Islet of Langerhans (tissue), 1 donor: Measurements from ENCODE around the gene BMPER.

Experiments
- FAIRE-seq: peaks from one replicate; lab custom pipeline; 2011; peaks lifted over from hg19 to GRCh38; lab: Jason Lieb, UNC

The BMPER gene

DNA sequence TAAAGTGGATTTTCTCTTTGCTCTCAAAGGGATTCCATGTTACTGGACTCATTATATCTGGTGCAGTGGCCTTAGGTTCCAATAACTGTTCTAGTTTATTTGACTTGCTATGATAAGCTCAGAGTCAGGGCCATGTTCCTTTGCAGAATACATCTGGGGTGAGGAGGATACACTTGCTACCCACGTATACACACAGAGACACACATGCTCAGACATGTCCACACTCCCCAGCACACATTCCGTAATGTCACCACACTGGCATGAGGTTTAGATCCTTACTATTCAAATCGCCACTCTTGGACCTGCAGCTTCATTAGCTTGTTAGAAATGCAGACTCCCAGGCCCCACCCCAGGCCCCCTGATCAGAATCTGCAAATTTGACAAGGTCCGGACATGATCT, 195.3 kb downstream of the BMPER start:
- no peak for FAIRE-seq

DNA sequence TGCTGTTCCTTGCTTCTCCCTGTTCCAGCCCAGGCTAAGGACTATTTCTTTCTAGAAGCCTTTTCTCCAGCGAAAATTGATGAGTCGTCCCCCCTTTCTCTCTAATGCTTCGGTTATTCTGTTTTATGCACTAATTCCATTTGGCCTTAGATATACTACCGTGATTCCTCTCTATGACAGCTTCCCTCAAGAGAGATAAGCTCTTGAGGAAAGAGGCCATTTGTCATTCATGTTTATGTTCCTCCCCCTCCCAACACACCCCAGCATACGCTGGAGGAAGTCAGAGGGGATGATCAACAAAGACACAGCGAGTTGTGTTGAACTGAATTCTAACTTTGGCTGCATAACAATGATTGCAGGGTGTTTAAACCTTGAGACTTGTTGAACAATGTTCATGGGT, 198.8 kb downstream of the BMPER start:
- FAIRE-seq = no peak

DNA sequence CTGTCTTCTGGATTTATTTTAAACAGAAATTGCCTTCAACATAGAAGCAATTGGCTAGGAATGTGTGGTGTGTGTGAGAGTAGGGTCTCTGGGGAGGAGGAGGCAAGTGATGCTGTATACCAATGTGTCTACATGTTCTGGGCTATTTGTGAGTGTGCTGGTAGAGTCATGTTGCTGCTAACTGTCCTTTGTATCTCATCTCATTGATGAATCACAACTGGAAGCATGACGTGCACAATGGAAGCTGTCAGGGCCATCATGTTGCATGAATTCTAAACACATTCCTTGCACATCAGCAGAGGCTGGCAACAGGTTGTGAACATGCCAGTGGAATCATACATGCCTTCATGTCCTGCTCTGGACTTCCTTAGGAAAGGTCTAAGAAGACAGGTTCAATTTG, 199.7 kb downstream of the BMPER start:
- FAIRE-seq = no peak

DNA sequence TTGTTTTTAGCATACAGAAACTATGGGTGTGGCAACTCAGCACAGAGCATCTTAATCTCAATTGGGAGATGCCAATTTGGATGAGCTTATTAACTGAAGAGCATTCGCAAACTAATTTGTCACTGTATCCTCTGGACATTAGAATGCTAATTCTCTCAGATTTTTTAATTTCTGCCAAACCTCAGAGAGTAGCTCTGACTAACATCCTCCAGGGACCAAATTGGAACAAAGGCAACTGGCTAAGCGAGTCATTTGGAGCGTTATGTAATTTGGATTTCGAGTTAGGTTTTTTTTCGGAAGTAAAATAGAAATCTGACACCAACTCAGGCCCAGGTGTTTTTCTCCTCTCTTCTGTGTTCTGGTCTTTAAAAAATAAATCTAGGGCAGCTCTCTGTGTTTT, 201.9 kb downstream of the BMPER start:
- no peak for FAIRE-seq

DNA sequence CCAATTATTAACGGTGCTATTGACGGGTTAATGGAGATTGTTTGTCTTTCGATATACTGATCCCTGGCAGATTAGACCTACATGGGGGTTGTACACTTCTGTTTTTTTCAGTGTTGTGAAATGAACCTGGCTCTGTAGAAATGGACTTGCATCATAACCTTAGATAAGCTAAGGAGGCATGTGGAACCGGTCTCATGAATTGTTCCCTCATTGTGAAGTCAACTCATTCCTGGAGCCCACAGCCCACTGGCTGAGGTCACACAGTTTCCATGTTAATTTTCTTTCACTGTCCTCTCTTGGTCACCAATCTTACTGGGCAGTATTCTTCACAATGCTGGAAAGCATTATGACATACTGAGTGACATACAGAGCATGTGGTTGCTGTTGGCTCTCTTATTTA, 202.8 kb downstream of the BMPER start:
- no peak for FAIRE-seq

DNA sequence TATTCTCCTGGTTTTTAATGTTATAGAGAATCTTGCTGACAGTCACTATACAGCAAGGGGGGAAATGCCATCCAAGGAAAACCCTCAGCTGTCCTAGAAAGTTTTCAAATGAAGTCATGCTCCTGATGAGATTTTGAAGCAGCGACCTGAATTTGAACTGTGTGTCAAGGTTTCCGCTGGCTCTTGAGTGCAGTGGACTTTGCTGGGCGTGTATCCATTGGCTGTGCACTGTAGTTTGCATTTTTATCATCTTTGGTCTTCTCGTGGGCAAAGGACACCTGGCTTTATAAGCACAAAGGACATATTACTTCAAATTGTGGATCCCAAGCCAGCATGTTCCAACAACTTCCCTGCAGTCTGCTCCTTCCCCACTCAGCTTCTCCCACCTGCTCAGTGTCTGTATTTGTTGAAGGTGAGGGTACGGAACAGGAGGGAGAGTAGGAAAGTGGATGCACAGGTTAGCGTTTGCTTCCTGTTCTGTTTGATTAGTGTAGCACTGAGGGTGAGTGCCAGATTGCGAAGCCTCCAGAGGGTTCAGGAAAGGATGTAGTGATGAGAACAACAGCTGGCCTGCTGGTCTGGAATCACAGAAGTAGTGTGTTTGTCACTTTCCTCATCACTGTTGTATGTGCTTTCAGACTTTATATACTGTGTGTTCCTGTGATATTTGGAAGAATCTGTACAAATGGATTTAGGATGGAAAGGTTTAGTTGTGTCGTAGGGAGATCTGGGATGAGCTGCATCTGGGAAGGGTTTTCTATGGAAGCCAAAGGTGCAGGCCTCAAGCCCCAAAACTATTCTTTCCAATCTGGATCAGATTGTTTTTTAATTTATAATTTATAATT, 204.8 kb downstream of the BMPER start:
- FAIRE-seq = no peak

DNA sequence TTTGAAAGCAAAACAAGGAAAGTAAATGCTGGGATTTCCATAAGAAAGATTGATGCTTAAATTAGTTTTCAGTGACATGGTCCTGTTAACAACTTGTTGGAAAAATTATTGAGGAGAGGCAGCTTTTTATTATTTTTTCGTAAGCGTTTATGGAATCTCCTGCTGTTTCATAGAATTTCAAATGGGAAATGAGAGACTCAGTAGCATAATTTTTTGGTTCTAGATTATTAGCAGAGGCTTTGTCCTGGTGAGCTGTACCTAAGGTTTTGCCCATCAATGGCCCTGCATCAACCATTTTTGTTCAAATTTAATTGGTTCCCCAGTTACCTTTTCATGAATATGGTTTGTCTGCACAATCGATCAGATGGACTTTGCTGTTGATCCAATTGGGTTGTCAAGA, 205.7 kb downstream of the BMPER start:
- FAIRE-seq = no peak

DNA sequence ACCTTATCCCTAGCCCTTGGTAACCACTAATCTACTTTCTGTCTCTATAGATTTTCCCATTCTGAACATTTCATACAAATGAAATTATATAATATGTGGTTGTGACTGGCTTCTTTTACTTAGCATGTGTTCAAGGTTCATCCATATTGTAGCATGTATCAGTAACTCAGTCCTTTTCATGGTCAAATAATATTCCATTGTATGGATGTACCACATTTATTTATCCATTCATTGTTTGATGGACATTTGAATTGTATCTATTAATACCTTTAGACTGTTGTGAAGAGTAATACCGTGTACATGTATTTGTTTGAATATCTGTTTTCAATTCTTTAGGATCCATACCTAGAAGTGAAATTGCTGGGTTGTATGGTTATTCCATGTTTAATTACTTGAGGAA, 210.2 kb downstream of the BMPER start:
- no peak for FAIRE-seq

DNA sequence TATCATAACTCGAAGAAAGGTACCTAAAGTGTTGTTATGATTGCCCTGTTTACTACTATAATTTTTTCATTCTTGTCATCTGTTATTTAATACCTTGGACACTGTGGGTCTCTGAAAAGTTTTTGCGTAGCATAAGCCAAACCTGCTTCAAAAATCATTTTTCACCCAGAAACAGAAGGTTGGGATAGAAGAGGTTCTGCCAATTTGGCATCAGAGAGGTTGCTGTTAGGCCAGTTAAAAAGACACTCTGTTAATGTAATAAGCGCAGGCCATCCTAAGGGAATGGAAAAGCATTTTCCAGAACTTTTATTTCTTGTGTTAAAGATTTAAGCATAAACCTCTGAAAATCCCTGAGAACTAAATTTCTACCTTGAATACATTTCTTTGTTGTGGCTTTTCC, 212.2 kb downstream of the BMPER start:
- no peak for FAIRE-seq

DNA sequence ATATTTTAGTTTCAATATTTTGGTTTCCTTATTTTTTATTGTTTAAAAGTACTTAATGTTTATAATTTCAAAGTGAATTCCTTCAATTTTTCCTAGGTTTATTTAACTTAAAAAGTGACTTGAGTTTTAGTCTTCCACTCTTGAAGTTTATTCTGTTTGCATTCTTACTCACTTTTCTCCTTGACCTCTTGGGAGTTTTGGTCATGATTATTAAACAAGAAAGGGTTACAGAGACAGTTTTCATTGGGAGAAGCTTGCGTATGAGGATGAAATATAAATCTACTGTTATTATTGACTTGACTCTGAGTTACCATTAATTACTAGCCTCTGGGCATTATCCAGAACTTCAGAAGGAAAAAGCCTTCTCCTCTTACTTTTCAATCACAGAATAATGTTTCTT, 216.0 kb downstream of the BMPER start:
- no peak for FAIRE-seq

DNA sequence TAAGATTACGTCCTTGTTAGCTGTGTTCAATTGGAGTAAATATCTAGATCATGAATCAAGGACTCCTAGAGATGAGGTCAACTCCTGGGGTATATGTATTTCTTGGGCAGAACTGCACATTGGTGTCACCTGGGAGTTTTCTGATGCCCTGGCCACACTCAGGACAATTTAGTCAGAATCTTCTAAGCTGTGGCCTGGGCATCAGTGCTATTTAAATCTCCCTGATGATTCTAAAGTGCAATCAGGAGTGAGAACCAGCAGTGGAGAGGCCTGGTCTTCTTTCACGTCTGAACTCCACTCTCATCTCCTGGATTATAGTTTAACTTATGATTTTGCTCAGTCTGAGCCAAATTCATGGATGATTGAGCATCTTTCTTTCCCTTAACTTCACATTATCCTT, 218.0 kb downstream of the BMPER start:
- FAIRE-seq = peak; percentile 24

DNA sequence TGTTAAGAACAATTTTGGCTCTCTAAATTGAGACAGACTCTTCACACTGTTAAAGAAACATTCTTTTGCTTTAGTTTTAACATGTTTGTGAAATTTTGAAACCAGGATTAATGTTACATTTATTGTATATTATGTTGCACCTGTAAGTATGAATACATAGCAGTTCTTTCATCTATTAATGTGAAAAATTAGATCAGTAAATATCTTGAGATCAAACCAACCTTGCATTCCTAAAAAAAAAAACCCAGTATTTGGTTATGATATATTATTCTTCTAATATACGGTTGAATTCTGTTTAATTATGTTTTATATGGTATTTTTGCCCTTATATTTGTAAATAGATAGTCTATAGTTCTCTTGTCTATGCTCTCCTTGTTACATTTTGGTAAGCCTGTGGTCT, 219.4 kb downstream of the BMPER start:
- peak; percentile 53 for FAIRE-seq

DNA sequence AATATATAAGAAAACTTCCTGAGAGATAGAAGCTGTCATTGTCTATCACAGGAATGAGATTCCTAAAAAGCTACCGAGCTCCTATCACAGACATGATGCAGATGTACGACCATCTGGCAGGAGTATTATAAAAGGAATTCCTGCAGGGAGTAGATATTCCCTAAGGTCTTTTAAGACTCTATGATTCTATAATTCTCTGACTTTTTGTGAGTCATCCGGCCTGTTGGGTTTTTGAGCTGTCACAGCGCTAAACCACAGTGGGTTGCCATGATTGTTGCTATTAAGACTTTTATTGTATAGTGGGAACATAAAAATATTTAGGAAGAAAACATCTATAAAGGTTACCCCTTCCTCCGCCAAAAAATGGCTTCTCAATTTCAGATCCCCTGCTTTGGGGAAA, 223.4 kb downstream of the BMPER start:
- FAIRE-seq = no peak

DNA sequence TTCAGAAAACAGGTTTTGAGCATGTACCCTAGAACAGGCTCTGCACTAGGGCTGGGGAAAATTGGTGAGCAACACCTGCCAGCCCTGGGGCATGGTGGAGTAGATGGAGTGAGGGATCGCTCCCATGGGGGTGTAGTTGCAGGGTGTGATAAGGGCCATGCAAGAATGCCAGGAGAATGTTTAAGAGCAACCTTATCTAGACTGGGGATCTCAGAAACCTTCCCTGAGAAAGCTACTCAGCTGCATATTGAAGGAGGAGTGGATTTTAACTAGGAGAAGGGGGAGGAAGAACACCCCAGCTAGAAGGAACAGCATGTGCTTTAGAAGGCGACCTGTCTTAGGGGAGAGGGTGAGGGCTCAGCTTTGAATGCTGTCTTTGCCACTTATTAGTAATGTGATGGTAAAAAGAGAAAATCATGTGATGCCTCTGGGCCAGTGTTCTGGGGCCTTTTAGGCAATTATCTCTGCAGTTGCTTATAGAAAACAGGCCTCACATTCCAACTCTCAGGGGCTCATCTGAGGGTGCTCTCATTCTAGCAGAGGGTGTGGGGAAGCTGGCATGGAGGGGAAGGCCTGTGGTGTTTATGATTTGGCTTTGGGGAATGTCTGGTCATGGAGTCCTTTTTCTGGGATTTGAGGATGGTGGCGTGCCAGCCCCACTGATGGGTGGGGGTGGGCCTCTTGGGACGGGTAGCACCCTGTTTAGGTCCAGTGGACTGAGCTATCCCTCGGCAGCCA, 225.4 kb downstream of the BMPER start:
- no peak for FAIRE-seq

DNA sequence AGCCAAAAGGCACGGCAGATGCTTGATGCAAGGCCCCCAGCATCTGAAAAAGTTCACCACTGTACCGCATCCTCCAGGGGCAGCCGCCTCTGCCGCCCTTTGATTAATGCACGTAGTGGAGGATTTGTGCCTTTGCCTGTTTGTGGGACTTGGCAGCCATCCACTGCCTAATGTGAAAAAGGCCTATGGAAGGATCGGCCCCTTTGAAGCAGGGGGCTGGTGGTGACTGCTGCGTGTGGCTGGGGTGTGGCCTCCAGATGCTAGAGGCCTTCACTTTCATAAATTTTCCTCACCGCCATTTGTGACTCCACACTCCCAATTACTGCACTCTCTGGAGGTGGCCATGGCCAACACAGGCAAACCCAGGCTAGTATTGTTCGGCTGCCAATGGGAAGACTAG, 226.0 kb downstream of the BMPER start:
- FAIRE-seq = no peak

DNA sequence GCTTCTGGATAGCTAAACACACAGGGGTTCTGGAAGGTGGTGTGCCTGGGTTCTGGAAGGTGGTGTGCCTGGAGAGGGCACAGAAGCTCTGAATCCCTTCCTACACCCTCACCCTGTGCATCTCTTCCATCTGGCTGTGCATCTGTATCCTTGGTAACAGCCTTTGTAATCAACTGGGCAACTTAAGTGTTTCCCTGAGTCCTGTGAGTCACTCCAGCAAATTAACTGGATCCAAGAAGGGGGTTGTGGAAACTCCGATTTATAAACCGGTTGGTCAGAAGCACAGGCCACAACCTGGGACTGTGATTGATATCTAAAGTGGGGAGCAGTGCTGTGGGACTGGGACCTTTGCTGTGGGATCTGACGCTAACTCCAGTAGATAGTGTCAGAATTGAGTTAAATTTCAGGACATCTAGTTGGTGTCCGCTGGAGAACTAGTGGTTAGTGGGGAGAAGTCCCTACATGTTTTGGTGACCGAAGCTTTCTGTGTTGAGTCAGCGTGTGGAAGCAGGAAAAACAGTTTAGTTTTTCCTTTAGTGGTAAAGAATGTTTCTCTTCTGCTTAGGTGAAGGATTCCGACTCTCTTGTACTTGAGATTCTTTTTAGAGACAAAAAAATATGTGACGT, 228.1 kb downstream of the BMPER start:
- FAIRE-seq = no peak

DNA sequence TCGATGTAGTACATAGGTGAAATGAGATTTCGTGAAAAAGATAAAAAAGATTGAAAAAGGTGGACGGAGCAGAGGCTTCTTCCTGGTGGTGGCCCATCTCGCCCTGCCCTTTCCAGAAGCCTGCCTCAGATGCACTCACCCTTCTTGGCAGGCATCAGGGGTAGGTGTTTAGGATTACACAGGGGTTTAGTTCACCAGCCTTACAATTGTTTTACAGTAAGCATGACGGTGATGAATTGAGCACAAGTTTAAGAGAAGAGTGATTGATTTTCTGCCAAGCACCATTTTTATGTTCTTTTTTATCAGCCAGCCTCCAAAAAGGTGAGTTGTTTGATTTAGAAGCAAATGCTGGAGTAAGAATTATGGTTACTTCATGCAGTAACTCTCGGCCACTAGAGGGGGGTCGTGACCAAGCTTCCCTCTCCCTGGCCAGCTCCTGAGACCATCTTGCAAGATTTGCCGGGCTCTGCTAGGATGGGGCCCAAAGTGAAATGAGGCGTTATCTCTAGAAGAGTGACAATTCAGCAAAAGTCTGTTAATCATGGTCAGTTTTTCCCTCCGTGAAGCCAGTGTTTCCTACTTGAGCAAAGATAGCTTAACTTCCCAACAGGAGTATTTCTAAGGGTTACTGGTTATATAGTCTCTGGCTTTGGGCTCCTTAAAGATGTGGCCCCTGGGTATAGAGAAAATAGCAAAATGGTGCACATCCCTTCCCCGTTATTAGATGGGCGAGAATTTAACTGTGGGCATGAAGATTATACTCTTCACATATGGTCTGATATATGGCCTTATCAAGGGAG, 228.8 kb downstream of the BMPER start:
- FAIRE-seq = no peak

DNA sequence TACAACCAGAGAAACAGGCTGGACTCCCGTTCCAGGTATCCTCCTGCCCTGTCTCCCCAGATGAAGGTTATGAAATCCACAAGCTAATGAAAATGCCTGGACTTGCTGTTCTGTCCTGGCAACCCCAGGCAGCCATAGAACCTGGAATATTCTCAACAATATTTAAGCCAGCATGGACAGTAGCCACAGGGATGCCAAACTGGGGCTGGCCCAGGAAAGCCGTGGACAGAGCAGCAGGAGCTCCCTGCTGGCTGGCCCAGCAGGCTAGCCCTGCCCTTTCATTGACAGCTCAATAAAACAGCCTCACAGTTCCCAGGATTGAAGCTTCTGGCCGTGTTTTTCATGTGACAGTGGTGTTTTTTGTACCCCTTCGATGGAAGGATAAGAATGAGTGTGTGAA, 230.6 kb downstream of the BMPER start:
- no peak for FAIRE-seq

DNA sequence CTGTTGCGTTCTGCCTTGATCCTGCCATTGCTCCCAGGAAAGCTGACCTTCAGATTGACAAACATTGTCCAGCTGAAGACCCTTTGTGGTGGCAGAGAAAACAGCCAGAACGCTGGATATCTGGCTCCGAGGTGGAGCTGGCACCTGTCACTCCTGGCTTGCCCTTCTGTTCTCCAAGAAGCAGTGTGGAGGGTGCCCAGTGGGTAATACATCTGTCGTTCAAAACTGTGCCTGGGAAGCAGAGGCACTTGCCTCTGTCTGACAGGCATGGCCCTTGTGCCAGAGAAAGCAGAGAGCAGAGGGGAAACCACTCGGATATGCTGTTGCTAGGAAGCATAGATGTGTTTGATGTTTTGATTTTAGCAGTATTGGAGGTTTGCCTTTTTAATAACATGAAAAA, 231.4 kb downstream of the BMPER start:
- no peak for FAIRE-seq

DNA sequence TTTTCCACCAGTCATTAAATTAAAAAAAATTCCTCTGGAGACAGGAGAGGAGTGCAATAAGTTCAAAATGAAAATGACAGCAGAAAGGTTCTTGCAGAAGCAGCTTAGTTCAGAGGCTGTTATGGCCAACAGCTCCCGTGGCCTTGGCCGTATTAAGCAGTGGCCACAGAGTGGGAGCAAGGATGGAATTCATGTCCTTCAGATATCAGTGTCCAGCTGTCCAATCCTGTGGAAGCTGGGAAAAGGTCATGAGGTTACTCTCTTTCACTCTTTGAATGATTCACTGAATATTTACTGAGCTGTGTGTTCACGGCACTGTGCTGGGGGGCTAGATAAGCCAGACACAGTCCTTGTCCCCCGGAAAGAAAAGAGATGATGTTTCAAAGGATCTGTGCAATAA, 231.8 kb downstream of the BMPER start:
- FAIRE-seq = no peak

DNA sequence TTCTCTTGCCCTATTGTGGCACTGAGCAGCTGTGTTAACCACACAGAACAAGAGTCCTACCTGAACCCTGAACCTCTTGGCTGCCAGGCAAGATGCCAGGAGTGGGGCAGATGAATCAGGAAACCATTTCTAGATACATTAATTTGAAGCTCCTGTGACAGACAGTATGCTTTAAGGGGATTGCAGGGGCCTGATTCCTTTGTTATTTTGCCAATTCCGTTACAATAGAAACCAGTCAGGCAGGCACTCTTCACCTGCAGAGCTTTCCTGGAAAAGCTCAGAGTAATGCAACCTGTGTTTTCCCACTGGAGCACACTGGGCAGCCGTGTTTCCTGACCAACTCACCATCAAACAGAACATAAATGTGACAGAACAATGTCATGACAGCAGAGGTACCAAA, 233.1 kb downstream of the BMPER start:
- FAIRE-seq = no peak

DNA sequence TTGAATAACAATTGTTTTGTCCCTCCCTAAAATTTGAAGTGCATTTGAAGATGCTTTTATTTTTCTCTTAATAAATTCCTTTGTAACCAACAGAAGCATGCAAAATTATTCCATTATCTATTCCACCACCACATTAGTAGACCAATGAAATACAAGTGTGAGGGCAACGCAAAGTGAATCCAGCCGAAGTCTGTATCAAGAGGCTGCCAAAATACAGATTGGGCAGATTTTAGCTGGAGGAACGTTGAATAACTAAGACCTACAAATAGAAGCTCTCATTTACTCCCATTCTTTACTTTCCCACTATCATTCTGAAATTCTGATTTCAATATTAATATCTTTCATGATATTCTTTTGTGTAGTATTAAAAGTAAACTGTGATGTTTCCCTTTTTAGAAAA, 233.7 kb downstream of the BMPER start:
- no peak for FAIRE-seq

DNA sequence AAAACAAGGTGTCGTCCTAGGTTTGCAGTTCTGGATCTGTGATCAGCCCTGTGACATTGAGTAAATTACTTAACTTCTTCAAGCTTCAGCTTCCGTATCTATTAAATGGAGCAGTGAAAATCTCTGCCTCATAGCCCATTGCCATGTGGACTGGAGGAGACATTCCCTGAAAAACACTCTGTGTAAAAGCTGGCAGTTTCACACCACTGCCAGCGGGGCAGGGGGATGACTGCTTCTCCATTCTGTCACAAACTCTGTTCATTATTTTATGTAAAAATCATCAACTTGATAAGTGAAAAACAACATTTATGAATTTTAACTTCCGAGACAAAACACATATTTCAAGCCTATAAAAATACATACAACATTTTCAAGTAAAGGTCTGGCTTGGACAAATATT, 234.7 kb downstream of the BMPER start:
- FAIRE-seq = no peak
